HL-60/S4 treated with retinoic acid at 250 ng/mL for 4 days and 3 days (cell line): ENCODE data around the gene TBC1D22A.

Source experiments
- in situ Hi-C: fragments of 300-500 bp; cut with MboI; formaldehyde crosslinking; loops from 2 replicates; pipeline ENCODE4 v1.7.0; 2022; ENCODE audit warnings: low sequenced_read_pairs

TBC1D22A gene

DNA sequence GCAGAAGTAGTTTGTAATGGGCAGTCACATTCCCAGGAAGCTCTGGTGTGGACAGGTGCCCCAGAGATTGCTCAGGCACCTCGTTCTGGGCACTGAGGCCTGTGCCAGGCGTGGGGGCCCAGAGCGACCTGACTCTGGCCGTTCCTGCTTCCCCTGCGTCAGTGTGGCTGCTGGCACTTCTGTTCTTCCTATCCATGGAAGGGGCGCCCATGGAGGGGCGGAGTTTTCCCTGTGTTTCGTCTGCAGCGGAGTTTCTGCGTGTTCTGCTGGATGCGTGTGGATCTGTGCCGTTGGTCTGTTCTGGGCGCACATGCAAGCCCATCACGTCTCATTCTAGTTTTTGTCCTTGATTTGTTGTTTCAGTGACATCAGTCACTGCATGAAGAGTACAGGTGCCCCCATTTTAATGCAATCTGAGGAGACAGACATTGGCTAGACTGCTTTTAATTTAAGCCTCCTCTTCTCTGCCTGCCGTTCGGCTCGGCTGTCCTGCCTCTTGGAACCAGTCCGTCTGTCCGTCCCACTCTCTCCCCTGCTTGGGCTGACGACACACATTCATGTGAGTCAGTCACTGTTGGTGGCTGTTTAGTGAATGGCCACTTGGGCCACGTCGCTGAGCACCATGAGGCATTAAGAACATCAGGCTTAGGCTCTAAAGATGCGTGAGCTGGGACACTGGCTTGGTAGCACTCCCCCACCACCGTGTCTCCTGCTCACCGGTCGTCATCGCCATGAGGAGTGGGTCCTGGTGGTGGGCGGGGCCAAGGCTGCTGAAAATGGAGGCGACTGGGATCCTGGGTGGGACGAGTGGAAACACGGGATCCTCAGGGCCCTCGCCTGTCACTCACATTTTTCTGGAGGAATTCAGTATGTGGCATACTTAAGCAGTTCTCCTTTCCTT lies 255.8 kb downstream of the TBC1D22A start:
- in situ Hi-C loops = no loop called here

DNA sequence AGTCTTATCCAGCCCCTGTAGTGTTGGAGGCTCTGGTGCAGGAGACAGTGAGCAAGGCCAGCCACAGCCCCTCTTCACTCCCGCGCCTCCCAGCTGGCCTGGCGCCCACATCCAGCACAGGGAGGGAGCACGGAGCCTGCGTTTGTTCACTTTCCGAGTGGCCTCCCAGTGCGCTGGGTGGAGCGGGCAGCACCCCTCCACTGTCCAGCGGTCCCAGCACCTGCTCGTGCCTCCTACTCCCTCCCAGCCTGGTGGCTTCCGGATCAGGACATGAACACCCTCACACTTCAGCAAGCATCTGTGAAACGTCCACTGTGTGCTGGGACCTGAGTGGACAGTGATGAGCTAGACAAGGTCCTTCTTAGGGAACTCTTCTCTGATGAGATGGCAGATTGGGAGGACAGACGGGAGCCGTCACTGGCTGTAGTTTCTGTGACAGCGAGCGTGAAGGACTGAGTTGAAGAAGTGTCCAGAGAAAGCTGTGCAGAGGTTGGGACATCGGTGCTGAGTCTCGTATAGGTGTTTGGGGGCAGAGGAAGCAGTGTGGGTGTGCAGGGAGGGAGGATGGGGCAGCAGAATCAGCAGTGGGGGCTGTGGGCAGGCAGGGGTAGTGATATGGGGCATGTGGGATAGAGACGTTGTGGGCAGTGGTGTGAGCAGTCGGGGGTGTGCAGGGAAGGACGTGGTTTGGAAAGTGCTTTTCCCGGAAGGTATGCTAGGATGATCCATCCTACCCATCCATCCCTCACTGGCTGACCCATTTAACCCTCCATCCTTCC lies 256.8 kb downstream of the TBC1D22A start:
- in situ Hi-C loops = no loop called here

DNA sequence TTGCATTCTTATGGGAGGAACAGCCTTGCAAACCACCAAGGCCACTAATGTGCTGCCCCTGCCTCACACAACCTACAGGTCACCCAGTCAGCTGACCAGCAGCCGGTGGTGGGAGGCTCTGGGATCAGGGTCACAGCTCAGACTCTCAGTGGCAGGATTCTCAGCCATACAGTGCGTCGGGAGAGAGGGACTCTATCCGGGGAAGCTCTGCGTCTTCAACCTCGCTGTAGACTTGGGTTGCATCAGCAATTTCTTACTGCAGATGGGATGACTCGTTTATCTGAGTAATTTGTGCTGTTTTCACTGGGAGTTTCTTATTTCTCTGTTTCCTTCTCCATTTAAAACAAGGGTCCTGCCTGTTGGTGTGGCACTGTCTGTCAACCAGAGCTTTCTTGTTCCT lies 257.7 kb downstream of the TBC1D22A start:
- in situ Hi-C loops = no loop called here

DNA sequence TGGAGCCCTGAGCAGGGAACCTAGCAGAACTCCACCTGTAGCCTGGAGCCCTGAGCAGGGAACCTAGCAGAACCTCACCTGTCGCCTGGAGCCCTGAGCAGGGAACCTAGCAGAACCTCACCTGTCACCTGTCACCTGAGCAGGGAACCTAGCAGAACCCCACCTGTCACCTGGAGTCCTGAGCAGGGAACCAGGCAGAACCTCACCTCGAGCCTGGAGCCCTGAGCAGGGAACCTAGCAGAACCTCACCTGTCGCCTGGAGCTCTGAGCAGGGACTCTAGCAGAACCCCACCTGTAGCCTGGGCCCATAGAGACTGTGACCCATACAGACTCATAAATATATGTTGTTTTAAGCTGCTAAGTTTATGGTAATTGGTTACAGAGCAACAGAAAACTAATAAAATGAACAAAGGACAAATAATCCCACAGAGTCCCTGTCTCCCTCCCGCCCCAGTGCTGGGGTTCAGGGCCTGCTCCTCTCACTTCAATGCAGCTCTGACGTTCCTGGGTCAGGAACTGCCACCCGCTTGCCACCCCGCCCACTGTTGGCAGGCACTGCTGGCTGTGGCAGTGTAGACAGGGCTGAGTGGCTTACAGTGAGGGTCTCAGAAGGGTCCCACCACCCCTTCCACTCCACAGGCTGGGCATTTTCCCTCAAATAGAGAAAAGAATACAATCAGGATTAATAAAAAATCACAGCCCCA lies 259.1 kb downstream of the TBC1D22A start:
- in situ Hi-C loops = no loop called here

DNA sequence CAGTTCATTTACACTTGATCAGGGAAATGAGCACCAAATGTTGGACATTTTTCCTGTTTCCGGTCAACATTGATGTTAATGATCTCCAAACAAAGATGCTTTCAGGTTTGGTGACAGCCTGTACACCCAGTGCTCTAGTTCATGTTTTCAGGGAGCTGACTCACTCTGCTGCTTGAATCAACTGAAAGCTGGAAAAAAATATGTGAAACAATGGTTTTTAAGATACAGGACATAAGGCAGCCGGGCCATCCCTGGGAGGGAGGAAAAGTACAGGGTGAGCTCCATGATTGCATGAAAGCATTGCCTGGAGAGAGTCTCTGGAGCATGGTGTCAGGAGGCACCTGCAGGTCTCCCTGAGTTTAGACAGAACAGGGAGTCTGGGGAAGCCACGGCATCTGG lies 259.6 kb downstream of the TBC1D22A start:
- in situ Hi-C loops = no loop called here

DNA sequence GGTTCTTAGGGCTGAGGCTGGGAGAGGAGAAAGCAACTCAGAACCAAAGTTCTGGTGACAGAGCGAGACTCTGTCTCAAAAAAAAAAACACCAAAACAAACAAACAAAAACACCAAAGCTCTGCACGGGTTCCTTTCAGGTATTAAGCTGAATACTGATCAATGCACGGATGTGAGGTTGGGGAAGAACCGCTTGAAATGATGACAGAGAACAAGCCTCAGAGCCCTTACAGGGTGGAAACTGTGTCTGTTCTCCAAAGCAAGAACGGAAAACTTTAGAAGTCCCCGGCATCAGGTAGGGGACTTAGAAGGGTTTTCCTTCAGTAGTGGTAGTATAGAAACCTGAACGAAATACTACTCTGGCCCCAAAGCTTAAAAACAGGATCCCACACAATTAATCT lies 260.0 kb downstream of the TBC1D22A start:
- in situ Hi-C loops = no loop called here

DNA sequence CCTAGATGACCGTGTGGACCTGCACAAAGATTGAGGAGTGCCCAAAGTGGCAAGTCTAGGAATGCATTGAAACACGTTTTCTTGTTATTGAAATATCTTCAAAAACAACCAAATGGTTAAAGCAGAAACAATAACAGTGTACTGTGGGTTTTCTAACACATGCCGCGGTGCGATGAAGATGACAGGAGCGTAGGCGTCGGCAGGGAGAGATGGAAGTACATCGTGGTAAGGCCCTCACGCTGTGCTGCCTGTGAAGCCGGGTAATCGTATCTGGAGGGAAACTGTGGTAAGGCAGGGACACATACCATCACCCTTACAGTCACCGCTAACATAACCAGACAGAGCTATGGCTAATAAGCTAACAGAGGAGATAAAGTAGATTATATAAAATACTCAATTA lies 261.4 kb downstream of the TBC1D22A start:
- in situ Hi-C loops = no loop called here

DNA sequence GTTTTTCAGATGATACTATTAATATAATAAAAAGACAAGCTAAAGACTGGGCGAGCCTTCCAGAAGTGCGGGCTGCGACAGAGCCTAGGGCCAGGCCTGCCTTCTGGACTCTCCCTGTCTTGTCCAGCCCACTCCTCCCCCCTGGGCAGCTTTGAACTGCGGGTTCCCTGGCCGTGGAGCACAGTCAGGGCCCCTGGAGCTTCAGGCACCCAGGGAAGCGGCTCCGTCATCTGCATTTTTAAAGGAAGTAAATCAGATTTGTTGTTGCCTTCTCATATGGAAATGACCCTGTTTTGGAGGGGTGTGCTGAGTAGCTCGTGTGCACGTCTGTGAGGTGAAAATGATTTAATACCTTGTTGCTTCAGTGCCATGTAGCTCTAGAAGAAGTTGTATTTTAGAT lies 265.3 kb downstream of the TBC1D22A start:
- in situ Hi-C loops = no loop called here

DNA sequence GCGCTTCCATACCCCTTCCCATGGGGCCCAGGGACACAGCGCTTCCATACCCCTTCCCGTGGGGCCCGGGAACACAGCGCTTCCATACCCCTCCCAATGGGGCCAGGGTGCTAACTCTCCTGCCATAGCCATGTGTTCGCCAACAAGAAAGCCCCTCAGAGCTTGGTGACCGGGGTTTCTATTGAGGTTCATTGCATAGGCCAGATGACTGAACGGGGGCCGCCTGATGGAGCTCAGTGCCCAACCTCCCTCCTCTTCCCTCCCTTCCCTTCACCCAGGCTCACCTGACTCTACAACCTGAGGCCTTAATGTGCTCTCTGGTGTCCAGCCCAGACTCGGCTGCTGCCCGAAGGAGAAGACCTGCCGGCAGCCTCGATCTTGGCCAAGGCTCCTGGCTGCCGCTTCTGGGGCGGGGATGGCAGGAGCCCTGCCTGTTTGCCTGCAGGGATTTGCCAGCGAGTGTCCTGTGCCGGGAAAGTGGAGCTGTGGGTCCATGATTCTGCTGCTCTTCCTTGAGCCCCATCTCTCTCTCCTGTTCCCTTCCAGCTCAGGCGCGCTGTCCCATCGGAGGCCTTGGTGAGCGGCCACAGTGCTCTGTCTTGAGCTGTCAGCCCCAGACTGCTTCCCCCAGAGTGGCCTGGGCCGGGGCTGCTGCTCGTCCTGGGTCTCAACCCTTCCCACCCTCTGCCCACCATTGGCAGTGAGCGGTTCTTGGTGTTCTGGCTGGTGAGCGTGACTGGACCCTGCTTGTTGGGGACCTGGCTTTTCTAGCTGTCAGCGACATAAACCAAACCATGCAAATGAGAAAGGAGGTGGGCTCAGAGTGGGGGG lies 267.0 kb downstream of the TBC1D22A start:
- in situ Hi-C loops = no loop called here

DNA sequence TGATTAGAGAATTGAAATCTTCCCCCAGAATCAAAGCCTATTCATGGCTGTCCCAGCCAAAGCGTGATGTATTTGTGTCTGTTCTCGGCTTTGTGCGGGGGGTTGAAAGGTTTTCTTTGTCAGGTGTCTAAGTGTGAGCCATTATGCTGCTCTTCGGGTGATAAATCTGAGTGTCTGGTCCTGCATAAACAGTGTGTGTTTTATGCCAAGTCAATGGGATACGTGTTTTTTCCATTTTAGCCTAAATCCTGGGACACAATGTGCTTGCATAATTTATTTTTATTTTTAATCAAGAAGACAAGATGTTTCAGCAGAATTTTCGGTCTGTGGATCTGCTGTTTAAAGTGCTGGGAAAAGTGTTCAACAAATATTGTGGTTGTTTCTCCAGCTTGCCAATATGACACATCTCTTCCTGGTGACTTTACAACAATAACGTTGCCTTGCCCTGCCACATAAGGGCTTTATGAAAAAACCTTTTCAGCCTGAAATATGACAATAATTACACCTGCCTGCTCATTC lies 267.8 kb downstream of the TBC1D22A start:
- in situ Hi-C loops = no loop called here

DNA sequence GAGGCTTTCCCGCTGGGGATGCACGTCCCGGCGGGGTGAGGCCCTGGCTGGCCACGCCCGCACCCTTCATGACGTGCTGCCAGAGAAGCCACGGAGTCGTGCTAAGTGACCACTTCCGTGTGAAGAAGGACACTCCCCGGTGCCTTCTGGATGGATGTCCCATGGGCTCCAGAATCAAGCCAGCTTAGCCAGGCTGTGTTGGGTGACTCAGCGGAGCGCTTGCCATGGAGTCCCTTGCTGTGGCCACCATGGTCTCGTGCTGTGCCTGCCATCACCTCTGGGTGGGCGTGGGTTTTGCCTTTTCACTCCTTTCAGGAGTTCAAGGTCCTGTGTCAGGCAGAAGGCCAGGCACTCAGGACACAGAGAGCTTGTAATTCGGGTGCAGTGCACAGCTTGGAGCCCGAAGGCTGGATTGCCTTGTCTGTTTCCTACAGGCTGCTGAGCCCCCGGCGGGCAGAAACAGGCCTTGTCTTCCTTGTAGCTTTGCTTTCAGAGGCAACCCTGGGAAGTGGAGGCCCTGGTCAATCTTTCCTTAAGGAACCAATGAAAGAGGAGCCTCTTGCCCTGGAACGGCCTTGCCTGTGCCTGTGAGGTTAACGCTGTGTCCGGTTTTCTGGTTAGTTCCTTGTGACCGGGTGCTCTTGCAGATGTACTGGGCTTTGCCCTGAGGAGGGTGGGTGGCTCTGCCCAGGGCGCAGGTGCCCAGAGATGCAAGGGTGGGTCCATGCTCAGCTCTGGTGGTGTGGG lies 268.6 kb downstream of the TBC1D22A start:
- in situ Hi-C loops = no loop called here

DNA sequence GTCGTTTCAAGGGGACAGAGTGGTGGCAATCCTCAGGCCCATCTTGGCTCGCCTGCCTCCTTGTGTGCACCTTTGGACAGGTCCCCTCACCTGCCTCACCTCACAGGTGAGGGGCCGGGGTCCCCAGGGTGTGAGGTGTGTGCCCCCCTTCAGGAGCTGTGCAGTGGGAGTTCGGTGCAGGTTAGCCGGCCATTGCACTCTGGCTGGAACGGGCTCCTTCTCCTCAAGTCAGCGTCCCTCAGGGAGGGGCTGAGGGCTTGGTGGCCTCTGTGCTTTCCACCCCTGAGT lies 269.1 kb downstream of the TBC1D22A start:
- in situ Hi-C loops = no loop called here

DNA sequence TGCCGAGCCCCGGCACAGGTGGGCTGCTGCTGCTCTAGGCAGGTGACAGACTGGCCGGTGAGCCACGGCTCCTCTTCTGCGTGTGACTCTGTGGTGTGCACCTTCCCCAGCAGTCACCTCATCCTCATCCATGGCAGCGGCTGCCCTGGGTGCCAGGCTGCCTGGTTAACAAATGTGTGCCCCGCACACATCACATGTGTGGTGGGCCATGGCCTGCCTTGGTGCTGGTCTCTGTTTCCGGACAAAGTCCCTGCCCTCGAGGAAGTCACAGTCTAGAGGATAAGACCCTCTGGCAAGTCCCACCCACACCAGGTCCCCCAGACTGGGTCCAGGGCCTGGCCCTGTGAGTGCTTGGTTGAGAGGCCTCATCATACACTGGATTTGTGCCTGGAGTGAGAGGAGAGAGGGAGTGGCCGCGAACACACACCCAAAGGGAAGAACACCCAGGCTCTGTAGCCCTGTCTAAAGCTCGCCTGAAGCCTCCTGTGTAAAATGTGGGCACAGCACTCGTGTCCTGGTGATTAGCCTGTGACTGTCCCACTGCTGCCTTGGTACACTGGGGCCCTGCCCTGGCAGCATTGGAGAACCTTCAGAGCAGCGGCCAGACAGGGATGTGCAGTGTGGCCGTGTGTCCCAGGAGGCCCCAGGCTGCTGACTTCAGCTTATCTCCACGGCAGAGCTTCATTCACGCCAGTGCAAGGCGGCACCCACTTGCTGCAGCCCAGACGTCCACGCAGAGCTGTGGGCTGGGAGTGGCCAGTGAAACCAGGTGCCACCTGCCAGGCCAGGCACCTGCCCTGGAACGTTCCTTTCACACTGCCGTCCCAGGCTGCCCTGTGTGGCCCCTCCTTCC lies 269.9 kb downstream of the TBC1D22A start:
- in situ Hi-C loops = no loop called here

DNA sequence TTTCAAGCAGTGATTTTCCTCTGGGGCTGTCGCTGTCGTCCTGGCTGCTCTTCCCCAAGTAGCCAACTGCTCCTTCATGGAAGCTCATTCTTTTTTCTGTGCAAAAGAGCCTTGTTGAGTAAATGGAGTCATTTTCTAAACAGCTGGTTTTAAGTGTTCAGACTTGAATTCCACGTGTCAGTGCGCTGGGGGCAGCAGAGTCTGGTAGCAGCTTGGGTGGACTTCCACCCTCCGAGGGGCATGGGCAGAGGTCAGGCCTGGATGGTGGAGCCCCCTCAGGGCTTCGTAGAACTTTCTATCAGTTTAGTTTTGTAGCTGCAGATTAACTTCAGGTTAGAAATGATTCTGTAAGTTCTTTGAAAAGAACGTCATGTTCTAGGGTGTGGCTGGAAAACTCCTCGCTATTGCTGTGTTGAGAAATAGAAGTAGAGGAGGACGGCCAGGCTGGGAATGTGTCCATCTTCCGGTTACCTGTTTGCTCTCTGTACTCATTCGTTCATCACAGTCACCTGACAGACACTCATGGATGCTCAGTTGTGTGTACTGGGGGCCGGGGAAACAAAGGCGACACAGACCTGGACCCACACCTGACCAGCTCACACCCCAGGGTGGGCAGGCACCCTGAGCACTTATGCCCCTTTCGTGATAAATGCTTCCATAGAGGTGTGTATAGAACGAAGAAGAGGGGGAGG lies 270.7 kb downstream of the TBC1D22A start:
- in situ Hi-C loops = no loop called here

DNA sequence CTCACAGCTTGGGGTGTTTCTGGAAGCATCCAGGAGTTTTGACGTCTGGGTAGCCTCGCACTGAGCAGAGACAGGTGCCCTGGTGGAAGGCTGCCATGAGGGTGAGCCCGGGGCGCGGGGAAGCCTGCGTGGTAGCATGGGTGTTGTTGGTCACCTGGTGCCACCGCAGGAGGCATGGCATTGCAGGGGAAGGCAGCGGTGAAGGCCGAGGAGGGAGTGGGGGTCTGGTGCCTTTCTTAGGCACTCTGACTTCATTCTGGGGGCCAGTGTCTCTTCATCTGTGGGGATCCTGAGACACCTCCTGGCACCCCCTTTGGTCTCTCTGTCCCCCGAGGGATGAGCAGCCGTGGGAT lies 271.2 kb downstream of the TBC1D22A start:
- in situ Hi-C loops = no loop called here

DNA sequence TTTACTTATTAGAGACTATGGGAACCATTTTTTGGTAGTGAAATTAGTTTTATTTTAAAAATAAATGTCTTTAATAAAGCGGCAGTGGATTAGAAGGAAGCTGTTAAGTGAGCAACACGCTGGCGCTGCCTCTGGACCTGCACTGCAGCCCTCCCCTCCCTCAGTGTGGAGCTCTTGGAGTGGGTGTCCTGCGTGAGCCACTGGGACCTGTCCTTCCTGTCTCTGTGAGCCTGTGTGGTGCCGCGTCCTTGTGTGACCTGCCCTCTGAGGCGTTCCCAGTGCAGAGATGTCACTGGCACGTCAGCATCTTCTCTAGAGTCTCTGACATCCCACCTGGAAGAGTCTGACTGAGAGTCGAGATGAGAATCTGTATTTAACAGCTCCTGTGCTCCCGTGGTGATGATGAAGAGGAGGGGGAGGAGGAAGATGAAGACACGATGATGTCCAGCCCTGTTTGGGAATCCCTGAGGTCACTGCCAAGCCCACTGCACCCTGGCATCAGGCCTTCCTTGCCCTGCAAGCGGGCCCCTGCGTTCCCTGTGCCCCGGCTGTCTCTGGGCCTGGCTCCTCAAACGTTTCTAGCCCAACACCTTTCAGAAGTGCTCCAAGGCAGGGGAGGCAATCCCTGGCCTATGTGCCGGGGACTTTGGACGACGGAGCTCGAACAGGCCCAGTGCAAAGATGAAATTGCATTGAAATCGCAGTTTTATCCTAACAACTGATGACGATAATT lies 271.8 kb downstream of the TBC1D22A start:
- in situ Hi-C loops = no loop called here

DNA sequence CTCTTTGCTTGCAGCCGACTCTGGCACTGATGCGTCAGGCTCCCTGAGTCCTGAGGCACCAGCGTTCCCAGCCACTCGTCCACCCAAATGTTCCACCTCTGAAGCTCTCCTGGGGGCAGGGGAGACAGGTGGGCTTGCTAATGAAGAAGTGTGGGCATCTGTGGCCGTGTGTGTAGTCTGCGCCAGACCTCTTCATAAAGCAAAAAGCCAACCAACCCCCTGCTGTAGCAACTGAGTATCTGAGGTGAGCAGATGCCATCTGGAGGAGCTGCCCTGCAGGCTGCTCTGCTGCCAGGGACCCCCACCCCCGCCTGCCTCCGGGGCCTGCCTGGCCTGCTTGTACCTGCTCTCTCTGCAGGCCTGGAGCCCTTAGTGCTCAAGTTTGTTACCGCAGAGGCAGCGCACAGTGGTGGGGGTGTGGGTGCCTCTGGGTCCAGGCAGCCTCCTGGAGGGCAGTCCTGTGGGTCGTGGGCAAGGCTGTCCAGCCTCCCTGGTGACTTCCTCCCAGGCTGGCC lies 272.5 kb downstream of the TBC1D22A start:
- in situ Hi-C loops = no loop called here

DNA sequence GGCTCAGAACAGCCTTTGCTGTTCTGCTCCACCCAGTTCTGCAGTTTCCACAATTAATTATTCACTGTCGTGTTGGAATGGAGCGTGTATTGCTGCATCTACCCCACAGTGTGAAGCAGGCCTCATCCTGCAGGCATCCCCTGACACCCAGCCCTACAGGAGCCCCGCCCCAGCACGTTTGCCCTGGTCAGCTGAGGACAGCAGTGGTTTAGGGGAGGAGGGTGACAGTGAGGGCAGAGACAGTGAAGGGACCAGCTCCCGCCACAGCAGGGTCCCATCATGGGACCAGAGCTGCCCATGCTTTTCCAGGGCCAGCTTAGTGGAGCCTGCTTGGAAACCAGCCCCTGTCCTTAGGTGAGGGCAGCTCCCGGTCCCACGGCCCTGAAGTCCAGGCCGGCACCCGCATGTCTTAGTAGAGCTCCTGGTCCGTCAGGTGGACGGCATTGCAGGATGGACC lies 273.0 kb downstream of the TBC1D22A start:
- in situ Hi-C loops = no loop called here
